SK-N-SH treated with all-trans-retinoic acid at 6 μM for 48 hours (cell line): ENCODE measurements around the gene LARP4.

Experiments used
- ATAC-seq: fragments of 200-7000 bp; cut with Tn5 transposase; 3 replicates; pipeline ENCODE4 v1.9.1; 2020; ENCODE audit warnings: mild to moderate bottlenecking, moderate library complexity
- BACH2 ChIP-seq: fragments of 250-450 bp; sonication (Bioruptor Pico); IDR thresholded peaks from 2 replicates; pipeline ENCODE4 v1.9.0; 2021; ENCODE audit warnings: mild to moderate bottlenecking, borderline replicate concordance
- CSDC2 ChIP-seq: fragments of 250-450 bp; sonication (Bioruptor Pico); IDR thresholded peaks from 2 replicates; pipeline ENCODE4 v1.5.0; 2020; ENCODE audit warnings: mild to moderate bottlenecking, moderate library complexity
- CSRNP3 ChIP-seq: fragments of 250-450 bp; sonication (Bioruptor Pico); IDR thresholded peaks from 2 replicates; pipeline ENCODE4 v1.5.1; 2021; ENCODE audit warnings: mild to moderate bottlenecking, moderate library complexity
- ESRRG ChIP-seq: fragments of 250-450 bp; sonication (Bioruptor Pico); IDR thresholded peaks from 2 replicates; pipeline ENCODE4 v1.6.1; 2021; ENCODE audit warnings: mild to moderate bottlenecking
- ISL1 ChIP-seq: fragments of 250-450 bp; sonication (Bioruptor Pico); IDR thresholded peaks from 2 replicates; pipeline ENCODE4 v2.1.2; 2022; ENCODE audit warnings: mild to moderate bottlenecking, moderate library complexity
- OSR1 ChIP-seq: fragments of 250-450 bp; sonication (Bioruptor Pico); IDR thresholded peaks from 2 replicates; pipeline ENCODE4 v1.8.0; 2022; ENCODE audit warnings: moderate library complexity, mild to moderate bottlenecking, inconsistent platforms
- PATZ1 ChIP-seq: fragments of 250-450 bp; sonication (Bioruptor Pico); IDR thresholded peaks from 2 replicates; pipeline ENCODE4 v1.8.0; 2020; ENCODE audit warnings: mild to moderate bottlenecking, moderate library complexity, borderline replicate concordance
- POU6F1 ChIP-seq: fragments of 250-450 bp; sonication (Bioruptor Pico); IDR thresholded peaks from 2 replicates; pipeline ENCODE4 v1.8.0; 2021; ENCODE audit warnings: low read depth, mild to moderate bottlenecking, moderate library complexity, borderline replicate concordance
- PPARA ChIP-seq: fragments of 250-450 bp; sonication (Bioruptor Pico); IDR thresholded peaks from 2 replicates; pipeline ENCODE4 v1.5.0; 2020; ENCODE audit warnings: mild to moderate bottlenecking, borderline replicate concordance
- RARB ChIP-seq: fragments of 250-450 bp; sonication (Bioruptor Pico); IDR thresholded peaks from 2 replicates; pipeline ENCODE4 v1.8.0; 2021; ENCODE audit warnings: mild to moderate bottlenecking, moderate library complexity
- SNAI2 ChIP-seq: fragments of 250-450 bp; sonication (Bioruptor Pico); IDR thresholded peaks from 2 replicates; pipeline ENCODE4 v1.5.0; 2020; ENCODE audit warnings: mild to moderate bottlenecking, moderate library complexity
- TCF4 ChIP-seq: fragments of 250-450 bp; sonication (Bioruptor Pico); IDR thresholded peaks from 2 replicates; pipeline ENCODE4 v1.8.0; 2021; ENCODE audit warnings: mild to moderate bottlenecking, moderate library complexity, borderline replicate concordance
- TOX ChIP-seq: fragments of 250-450 bp; sonication (Bioruptor Pico); IDR thresholded peaks from 2 replicates; pipeline ENCODE4 v1.8.0; 2021; ENCODE audit warnings: mild to moderate bottlenecking, moderate library complexity, borderline replicate concordance
- TSHZ2 ChIP-seq: fragments of 250-450 bp; sonication (Bioruptor Pico); IDR thresholded peaks from 2 replicates; pipeline ENCODE4 v1.5.0; 2020; ENCODE audit warnings: mild to moderate bottlenecking, moderate library complexity
- ZC3H10 ChIP-seq: fragments of 250-450 bp; sonication (Bioruptor Pico); IDR thresholded peaks from 2 replicates; pipeline ENCODE4 v1.5.1; 2021; ENCODE audit warnings: mild to moderate bottlenecking, moderate library complexity
- ZFP3 ChIP-seq: fragments of 250-450 bp; sonication (Bioruptor Pico); IDR thresholded peaks from 2 replicates; pipeline ENCODE4 v1.5.0; 2020; ENCODE audit warnings: mild to moderate bottlenecking, moderate library complexity
- ZFP30 ChIP-seq: fragments of 450-650 bp; formaldehyde crosslinking; IDR thresholded peaks from 2 replicates; pipeline ENCODE4 v1.5.0; 2022; ENCODE audit warnings: mild to moderate bottlenecking, moderate library complexity
- ZNF565 ChIP-seq: fragments of 450-650 bp; formaldehyde crosslinking; conservative IDR thresholded peaks from 2 replicates; pipeline ENCODE4 v1.5.0; 2020; ENCODE audit warnings: low read depth, mild to moderate bottlenecking, moderate library complexity
- ZNF70 ChIP-seq: fragments of 450-650 bp; formaldehyde crosslinking; IDR thresholded peaks from 2 replicates; pipeline ENCODE4 v1.5.0; 2020; ENCODE audit warnings: mild to moderate bottlenecking, moderate library complexity
- ZNF8 ChIP-seq: fragments of 450-650 bp; formaldehyde crosslinking; IDR thresholded peaks from 2 replicates; pipeline ENCODE4 v1.5.0; 2020; ENCODE audit warnings: mild to moderate bottlenecking, moderate library complexity

LARP4 gene

GRCh38 chr12:50524621-50525020, 123.9 kb downstream of the LARP4 start:
- ATAC-seq = no peak
- TF ChIP-seq ZNF70 = no peak
- no peak for TF ChIP-seq RARB (CRISPR knock-in tag)
- no peak for TF ChIP-seq PPARA
- TF ChIP-seq CSDC2 (CRISPR knock-in tag) = no peak
- TF ChIP-seq ZFP3 (CRISPR knock-in tag) = no peak
- TF ChIP-seq ZC3H10 = no peak
- no peak for TF ChIP-seq BACH2

GRCh38 chr12:50525422-50525821, 124.7 kb downstream of the LARP4 start:
- ATAC-seq = no peak
- TF ChIP-seq SNAI2 (CRISPR knock-in tag) (no peak), ISL1 (no peak), PATZ1 (CRISPR knock-in tag) (no peak), OSR1 (no peak), ZFP30 (CRISPR knock-in tag) (no peak), POU6F1 (CRISPR knock-in tag) (no peak), CSRNP3 (CRISPR knock-in tag) (no peak), ZNF8 (no peak), ZNF565 (CRISPR knock-in tag) (no peak), RARB (CRISPR knock-in tag) (no peak), TSHZ2 (CRISPR knock-in tag) (no peak), CSDC2 (CRISPR knock-in tag) (no peak), TCF4 (CRISPR knock-in tag) (no peak), ZC3H10 (no peak), ZNF70 (no peak), ESRRG (CRISPR knock-in tag) (no peak)

GRCh38 chr12:50527359-50527726, 126.7 kb downstream of the LARP4 start:
- no peak for ATAC-seq
- TF ChIP-seq TOX (CRISPR knock-in tag) = no peak
- TF ChIP-seq ZNF8 = no peak
- no peak for TF ChIP-seq ZFP30 (CRISPR knock-in tag)
- TF ChIP-seq OSR1 = no peak
- no peak for TF ChIP-seq TSHZ2 (CRISPR knock-in tag)
- no peak for TF ChIP-seq ESRRG (CRISPR knock-in tag)
- TF ChIP-seq ZNF70 = no peak
- no peak for TF ChIP-seq PATZ1 (CRISPR knock-in tag)
- TF ChIP-seq ISL1 = no peak
- TF ChIP-seq, all 23 proteins: peak for 0
